Right renal pelvis (tissue), 4 donors: ENCODE data around the gene EPM2A. TPM values are rescaled to one million over a fixed set of nuclear protein-coding genes. Genes with fewer than 3 reads are reported as not detected.

Experiments used
- DNase-seq, 4 donors: peaks; one replicate each; pipeline ENCODE4 v3.0.0-alpha.2; 2013; ENCODE audit warnings: low read depth in 4 of 4, low spot score in 3 of 4, missing footprints in 1 of 4
- polyA plus RNA-seq, 4 donors: library from polyadenylated mRNA; unstranded; fragments of 120-200 nt; gene quantifications; one replicate each; pipeline ENCODE4 v1.2.1, GENCODE V29; 2013; ENCODE audit not compliant: insufficient read length in 4 of 4

Gene EPM2A
- polyA plus RNA-seq, 4 donors = 12.3 to 16.7 (median 16.1) TPM

DNA sequence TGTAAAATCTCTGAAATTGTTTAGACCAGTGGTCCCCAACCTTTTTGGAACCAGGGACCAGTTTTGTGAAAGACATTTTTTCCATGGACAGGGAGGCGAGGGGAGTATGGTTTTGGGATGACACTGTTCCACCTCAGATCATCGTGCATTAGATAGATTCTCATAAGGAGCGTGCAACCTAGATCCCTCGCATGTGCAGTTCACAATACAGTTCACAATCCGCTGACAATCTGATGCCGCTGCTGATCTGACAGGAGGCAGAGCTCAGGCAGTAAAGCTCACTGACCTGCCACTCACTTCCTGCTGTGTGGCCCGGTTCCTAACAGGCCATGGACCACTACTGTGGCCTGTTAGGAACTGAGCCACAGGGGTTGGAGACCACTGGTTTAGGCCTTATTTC is 115.2 kb downstream of the EPM2A start:
- no peak for DNase-seq

- no peak for DNase-seq
Measured at GRCh38 chr6:145609521-145609920, 125.8 kb downstream of the EPM2A start.

GRCh38 chr6:145608850-145609249 is 126.5 kb downstream of the EPM2A start:
- no peak for DNase-seq

- no peak for DNase-seq
Measured at GRCh38 chr6:145603991-145604390, 131.3 kb downstream of the EPM2A start.

- DNase-seq = no peak
Measured at GRCh38 chr6:145603424-145603833, 131.9 kb downstream of the EPM2A start.

- no peak for DNase-seq
Measured at GRCh38 chr6:145602726-145603326, 132.5 kb downstream of the EPM2A start.

GRCh38 chr6:145601397-145601796 is 133.9 kb downstream of the EPM2A start:
- no peak for DNase-seq

DNA sequence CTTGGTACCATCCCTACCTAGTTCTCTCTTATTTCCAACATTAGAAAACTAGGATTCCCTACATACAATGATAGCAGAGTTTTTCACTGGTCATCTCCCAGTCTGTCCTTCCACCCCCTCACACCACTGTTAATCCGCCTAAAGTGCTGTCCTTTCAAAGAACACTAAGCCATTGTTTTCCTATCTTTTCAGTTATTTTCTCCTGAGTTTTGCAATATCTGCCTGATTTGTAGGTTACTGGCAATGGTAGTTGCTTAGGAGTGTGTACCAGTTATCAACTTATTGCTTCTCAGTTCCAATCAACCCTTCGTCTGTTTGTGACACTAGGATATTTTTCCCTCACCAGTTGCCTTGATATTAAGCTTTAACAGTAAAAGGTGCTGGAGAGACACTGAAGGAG is 135.0 kb downstream of the EPM2A start:
- no peak for DNase-seq

DNA sequence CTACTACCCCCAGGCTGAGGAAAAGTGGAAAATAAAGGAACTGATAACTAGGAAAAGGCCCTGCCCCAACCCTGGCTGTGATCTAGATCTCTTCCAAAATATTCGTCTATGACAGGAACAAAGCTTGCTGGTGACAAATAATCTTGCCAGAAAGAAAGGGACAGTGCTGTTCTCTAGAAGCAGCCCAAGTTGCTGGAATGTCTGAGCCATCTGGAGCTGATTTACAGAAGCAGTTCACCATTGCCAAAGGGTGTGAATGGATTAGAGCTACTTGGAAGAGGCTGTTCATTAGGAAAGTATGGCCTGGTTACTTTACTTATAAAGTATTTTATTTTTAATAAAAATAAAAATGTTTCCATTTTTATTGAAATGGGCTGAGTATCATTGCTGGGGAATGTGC is 146.3 kb downstream of the EPM2A start:
- DNase-seq = no peak

DNA sequence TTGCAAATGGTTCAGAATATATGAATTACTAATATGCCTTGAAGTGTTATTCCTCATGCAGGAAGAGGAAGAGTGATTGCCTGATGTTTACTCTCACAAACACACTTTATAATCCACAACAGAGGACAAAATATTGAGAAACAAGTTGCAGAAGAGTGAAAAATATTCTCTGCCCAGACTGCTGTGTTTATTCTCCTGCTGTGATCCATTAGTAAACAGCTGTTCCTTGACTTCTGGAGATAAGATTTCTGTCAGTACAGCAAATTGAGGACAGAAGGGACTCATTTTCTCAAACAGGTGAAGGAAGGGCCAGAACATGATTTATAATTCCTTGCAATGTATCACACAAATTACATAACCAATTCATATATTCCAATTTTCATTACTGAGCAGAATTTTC is 148.0 kb downstream of the EPM2A start:
- DNase-seq = no peak

DNA sequence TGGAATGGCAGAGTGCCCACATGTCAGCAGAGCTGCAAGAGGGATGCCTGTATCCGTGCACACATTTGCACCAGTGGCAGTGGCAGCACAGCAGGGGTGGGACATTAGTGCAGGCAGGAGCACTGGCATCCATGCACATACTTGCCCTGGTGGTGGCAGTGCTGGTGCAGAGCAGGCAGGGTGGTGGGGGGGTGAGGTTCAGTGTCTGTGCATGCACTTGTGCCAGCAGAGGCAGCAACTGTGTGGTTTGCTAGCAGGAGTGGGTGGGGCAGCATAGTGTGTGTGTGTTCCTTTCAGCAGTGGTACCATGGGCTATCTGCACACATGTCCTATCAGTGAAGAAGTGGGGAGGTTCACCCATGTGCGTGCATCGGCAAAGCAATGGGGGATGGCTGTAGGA is 151.6 kb downstream of the EPM2A start:
- no peak for DNase-seq

Other genes starting within 250 kb of the EPM2A start
- 10 to 100 TPM; 11.1 to 15.4 (median 13.5) TPM for gene FBXO30, start 79.3 kb upstream of the EPM2A start, polyA plus RNA-seq
- gene SHPRH, start 228.8 kb upstream of the EPM2A start, polyA plus RNA-seq = 10 to 100 TPM; 20.4 to 25.7 (median 21.6) TPM